Measurements from ENCODE around the gene FMN2.

The FMN2 gene

DNA sequence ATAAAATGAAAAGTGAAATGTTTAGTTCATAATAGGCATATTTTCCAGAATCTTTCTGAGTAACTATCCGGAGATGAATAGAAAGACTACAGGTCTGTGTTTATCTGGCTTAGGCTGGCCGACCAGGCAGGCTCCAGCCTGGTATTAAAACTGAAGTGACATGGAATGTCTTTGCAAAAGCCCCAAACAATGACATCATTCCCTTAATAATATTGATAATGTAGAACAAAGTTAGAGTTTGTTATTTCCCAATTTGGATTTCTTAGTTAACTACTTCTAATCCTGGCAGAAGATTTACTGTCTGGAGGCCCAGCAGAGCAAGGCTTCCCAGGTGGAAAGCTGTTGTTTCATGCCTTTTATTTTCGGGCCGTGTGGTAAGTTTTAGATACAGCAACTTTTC lies 312.6 kb downstream of the FMN2 start:
- Histone ChIP-seq H3K79me2 (ENCODE audit: insufficient read depth, low read length) (no peaks in the 10 kb centered on the region), H3K4me3 (ENCODE audit: insufficient read depth, low read length, poor library complexity, severe bottlenecking) (no peak overlapping the region), H3K27ac (ENCODE audit: low read depth, low read length) (no peak overlapping the region), H3F3A (ENCODE audit: insufficient read depth) (no peaks in the 10 kb centered on the region), H3K27me3 (ENCODE audit: low read length) (no peaks in the 10 kb centered on the region), H3K36me3 (ENCODE audit: low read length) (no peaks in the 10 kb centered on the region), H3K9me2 (replicated peaks; ENCODE audit: insufficient read depth, low read length) (no peaks in the 10 kb centered on the region), H4K20me1 (ENCODE audit: low read depth, low read length) (no peaks in the 10 kb centered on the region), H3K4me2 (ENCODE audit: low read depth, low read length, poor library complexity, severe bottlenecking) (no peak overlapping the region), H3K9ac (ENCODE audit: low read length) (no peak overlapping the region), H2AFZ (ENCODE audit: low read depth, low read length, severe bottlenecking) (no peak overlapping the region), H3K9me3 (ENCODE audit: insufficient read depth, low read length) (no peaks in the 10 kb centered on the region)
- no peak for TF ChIP-seq EZH2phosphoT487 (conservative IDR thresholded peaks at IDR 0.05; ENCODE audit: low read length)
- TF ChIP-seq, protein P1, sequence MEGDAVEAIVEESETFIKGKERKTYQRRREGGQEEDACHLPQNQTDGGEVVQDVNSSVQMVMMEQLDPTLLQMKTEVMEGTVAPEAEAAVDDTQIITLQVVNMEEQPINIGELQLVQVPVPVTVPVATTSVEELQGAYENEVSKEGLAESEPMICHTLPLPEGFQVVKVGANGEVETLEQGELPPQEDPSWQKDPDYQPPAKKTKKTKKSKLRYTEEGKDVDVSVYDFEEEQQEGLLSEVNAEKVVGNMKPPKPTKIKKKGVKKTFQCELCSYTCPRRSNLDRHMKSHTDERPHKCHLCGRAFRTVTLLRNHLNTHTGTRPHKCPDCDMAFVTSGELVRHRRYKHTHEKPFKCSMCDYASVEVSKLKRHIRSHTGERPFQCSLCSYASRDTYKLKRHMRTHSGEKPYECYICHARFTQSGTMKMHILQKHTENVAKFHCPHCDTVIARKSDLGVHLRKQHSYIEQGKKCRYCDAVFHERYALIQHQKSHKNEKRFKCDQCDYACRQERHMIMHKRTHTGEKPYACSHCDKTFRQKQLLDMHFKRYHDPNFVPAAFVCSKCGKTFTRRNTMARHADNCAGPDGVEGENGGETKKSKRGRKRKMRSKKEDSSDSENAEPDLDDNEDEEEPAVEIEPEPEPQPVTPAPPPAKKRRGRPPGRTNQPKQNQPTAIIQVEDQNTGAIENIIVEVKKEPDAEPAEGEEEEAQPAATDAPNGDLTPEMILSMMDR (IDR thresholded peaks at IDR 0.05; ENCODE audit: insufficient read depth, low read length, poor library complexity, severe bottlenecking) = no peak

DNA sequence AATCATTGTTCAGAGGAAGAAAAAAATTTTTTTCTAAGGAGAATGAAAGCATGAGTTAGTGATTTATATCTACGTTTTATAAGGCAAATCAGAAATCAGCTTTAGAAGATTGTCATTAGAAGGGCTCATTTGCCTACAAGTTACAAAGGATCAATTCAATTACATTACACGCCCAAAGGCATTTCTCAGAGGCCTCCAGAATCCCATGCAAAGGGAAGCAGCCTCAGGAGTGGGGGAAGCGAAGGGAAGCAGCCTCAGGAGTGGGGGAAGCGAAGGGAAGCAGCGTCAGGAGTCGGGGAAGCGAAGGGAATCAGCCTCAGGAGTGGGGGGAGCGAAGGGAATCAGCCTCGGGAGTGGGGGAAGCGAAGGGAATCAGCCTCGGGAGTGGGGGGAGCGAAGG lies 314.1 kb downstream of the FMN2 start:
- no peaks in the 10 kb centered on the region for H3K36me3 ChIP-seq (ENCODE audit: low read length)
- no peaks in the 10 kb centered on the region for H3F3A ChIP-seq (ENCODE audit: insufficient read depth)
- no peak overlapping the region for H3K4me3 ChIP-seq (ENCODE audit: insufficient read depth, low read length, poor library complexity, severe bottlenecking)
- H4K20me1 ChIP-seq (ENCODE audit: low read depth, low read length) = no peaks in the 10 kb centered on the region
- H2AFZ ChIP-seq (ENCODE audit: low read depth, low read length, severe bottlenecking) = no peak overlapping the region
- no peak for TF ChIP-seq EZH2phosphoT487 (conservative IDR thresholded peaks at IDR 0.05; ENCODE audit: low read length)
- TF ChIP-seq, protein P1 (IDR thresholded peaks at IDR 0.05; ENCODE audit: insufficient read depth, low read length, poor library complexity, severe bottlenecking) = no peak
- no peaks in the 10 kb centered on the region for H3K9me3 ChIP-seq (ENCODE audit: insufficient read depth, low read length)
- no peak overlapping the region for H3K27ac ChIP-seq (ENCODE audit: low read depth, low read length)
- H3K9me2 ChIP-seq (replicated peaks; ENCODE audit: insufficient read depth, low read length) = no peaks in the 10 kb centered on the region
- H3K9ac ChIP-seq (ENCODE audit: low read length) = no peak overlapping the region
- H3K4me2 ChIP-seq (ENCODE audit: low read depth, low read length, poor library complexity, severe bottlenecking) = no peak overlapping the region
- no peaks in the 10 kb centered on the region for H3K79me2 ChIP-seq (ENCODE audit: insufficient read depth, low read length)
- no peaks in the 10 kb centered on the region for H3K27me3 ChIP-seq (ENCODE audit: low read length)

DNA sequence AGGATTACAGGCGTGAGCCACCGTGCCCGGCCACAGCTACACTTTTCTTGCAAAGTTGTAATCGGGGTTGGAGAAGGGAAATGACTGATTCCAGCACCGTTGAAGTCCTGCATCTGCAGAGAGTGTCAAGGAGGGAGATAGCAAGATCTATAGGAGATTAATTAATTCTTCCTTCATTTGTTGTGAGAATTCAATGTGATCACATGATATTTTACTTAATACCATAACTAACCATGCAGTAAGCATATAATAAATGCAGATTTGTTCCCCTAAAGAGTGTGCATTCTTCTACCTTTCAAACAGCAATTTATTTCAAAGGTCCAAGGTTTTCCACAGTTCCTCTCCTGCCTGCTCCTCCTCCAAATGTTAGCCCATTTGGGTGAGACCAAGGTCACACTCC lies 315.7 kb downstream of the FMN2 start:
- Histone ChIP-seq H3K27ac (ENCODE audit: low read depth, low read length) (no peak overlapping the region), H4K20me1 (ENCODE audit: low read depth, low read length) (no peaks in the 10 kb centered on the region), H3F3A (ENCODE audit: insufficient read depth) (no peaks in the 10 kb centered on the region), H3K4me2 (ENCODE audit: low read depth, low read length, poor library complexity, severe bottlenecking) (no peak overlapping the region), H2AFZ (ENCODE audit: low read depth, low read length, severe bottlenecking) (no peak overlapping the region), H3K9me2 (replicated peaks; ENCODE audit: insufficient read depth, low read length) (no peaks in the 10 kb centered on the region), H3K9me3 (ENCODE audit: insufficient read depth, low read length) (no peaks in the 10 kb centered on the region), H3K36me3 (ENCODE audit: low read length) (no peaks in the 10 kb centered on the region), H3K4me3 (ENCODE audit: insufficient read depth, low read length, poor library complexity, severe bottlenecking) (no peak overlapping the region), H3K79me2 (ENCODE audit: insufficient read depth, low read length) (no peaks in the 10 kb centered on the region), H3K9ac (ENCODE audit: low read length) (no peak overlapping the region), H3K27me3 (ENCODE audit: low read length) (no peaks in the 10 kb centered on the region)
- TF ChIP-seq, protein P1 (IDR thresholded peaks at IDR 0.05; ENCODE audit: insufficient read depth, low read length, poor library complexity, severe bottlenecking) = no peak
- TF ChIP-seq EZH2phosphoT487 (conservative IDR thresholded peaks at IDR 0.05; ENCODE audit: low read length) = no peak

Data from SU-DHL-6 (cell line).